GM12874 (cell line): Measurements from ENCODE around the gene UTP18.

ENCODE experiments used
- CTCF ChIP-seq: IDR thresholded peaks from 2 replicates; pipeline ENCODE4 v1.5.1; 2011; ENCODE audit warnings: low read depth, mild to moderate bottlenecking, control low read depth, low read length, moderate library complexity; ENCODE audit not compliant: insufficient read depth

The UTP18 gene

GRCh38 chr17:51230306-51230705 is 30.0 kb upstream of the UTP18 start:
- no peak for TF ChIP-seq CTCF

DNA sequence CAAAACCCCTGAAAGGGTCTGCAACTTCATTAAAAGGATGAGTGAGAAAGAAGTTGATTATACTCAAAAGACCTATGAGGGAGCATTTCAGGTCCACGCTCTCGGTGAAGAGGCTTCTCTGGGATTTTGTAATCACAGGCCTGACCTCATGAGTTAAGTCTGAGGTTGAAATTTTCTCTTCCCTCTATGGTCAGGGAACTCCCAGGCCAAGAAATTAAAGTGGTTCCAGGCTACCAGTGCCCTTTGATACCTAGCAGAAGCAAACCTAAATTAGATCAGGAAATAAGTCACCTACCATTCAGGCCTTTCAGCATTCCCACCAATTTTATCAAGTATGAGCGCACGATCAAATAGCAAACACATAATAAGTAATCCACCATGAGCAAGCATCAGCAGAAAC is 28.3 kb upstream of the UTP18 start:
- no peak for TF ChIP-seq CTCF

DNA sequence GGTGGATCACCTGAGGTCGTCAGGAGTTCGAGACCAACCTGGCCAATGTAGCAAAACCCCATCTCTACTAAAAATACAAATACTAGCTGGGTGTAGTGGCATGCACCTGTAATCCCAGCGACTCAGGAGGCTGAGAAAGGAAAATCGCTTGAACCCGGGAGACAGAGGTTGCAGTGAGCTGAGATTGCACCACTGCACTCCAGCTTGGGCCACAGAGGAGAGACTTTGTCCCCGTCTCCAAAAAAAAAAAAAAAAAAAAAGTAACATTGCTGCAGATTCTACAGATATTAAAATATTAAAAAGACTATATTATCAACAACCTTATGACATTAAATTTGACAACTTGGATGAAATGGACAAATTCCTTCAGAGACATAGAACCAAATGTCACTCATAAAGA is 26.2 kb upstream of the UTP18 start:
- TF ChIP-seq CTCF: no peak

GRCh38 chr17:51238255-51238887 is 22.0 kb upstream of the UTP18 start:
- no peak for TF ChIP-seq CTCF

GRCh38 chr17:51240275-51240674 is 20.1 kb upstream of the UTP18 start:
- TF ChIP-seq CTCF: no peak

DNA sequence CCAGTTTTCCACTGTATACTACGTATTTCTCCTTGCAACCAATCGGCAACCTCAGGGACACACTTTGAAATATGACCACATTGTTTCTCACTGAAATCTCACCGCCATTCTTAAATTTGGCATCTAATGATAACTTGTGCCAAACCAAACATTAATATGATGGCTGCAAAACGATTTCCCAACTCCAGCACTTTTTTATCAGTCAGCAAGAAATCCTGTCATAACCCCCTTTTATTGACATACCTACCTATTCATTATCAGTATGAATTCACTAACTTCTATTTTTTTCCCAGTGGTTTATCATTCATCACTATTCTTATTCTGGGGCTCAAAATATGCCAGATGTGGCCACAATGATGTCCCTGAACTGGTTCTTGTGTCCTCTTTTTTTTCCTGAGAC is 16.3 kb upstream of the UTP18 start:
- TF ChIP-seq CTCF: no peak

- TF ChIP-seq CTCF: no peak
These were observed 14.8 kb upstream of the UTP18 start for GRCh38 chr17:51245535-51245934.

GRCh38 chr17:51250314-51250840 is 10.0 kb upstream of the UTP18 start:
- TF ChIP-seq CTCF: no peak
